Left colon (tissue), 2 donors: ENCODE results near the gene MYH7. TPM values are rescaled to one million over a fixed set of nuclear protein-coding genes. Genes with fewer than 3 reads are reported as not detected.
"Not testable (repeated sequence)": the region's sequence is repeated elsewhere in the genome, so short reads cannot be mapped to it uniquely, and the experiment has no call there.

Source experiments
- ATAC-seq: fragments of 200-7000 bp; cut with Tn5 transposase; one replicate; pipeline ENCODE4 v1.9.1; 2020; ENCODE audit warnings: mild to moderate bottlenecking, moderate library complexity
- DNase-seq, 2 donors: peaks; one replicate each; pipeline ENCODE4 v3.0.0-alpha.2; 2020
- intact Hi-C, 2 donors: fragments of 100-400 bp; cut with DNase I in 1 of 2; cut with micrococcal nuclease in 1 of 2; formaldehyde crosslinking; loops; one replicate each; pipeline versions ENCODE4 v1.11.2 to v1.14.0; 2022; cut with DNase I, micrococcal nuclease
- total RNA-seq, 2 donors: library from RNA; stranded (reverse); fragmentation: NEBNext Ultra II Directional; extraction: Animal tissue kit (Norgen Biotek cat#: 25700); gene quantifications; one replicate each; pipeline ENCODE4 v1.2.1, GENCODE V29; 2021
- donor health status: DM: no; HTN: no; CAD: no.
- donor health status: DM: yes; HTN: yes; CAD: no.

MYH7 gene
- total RNA-seq, 2 donors from 2014 or later = not detected

DNA sequence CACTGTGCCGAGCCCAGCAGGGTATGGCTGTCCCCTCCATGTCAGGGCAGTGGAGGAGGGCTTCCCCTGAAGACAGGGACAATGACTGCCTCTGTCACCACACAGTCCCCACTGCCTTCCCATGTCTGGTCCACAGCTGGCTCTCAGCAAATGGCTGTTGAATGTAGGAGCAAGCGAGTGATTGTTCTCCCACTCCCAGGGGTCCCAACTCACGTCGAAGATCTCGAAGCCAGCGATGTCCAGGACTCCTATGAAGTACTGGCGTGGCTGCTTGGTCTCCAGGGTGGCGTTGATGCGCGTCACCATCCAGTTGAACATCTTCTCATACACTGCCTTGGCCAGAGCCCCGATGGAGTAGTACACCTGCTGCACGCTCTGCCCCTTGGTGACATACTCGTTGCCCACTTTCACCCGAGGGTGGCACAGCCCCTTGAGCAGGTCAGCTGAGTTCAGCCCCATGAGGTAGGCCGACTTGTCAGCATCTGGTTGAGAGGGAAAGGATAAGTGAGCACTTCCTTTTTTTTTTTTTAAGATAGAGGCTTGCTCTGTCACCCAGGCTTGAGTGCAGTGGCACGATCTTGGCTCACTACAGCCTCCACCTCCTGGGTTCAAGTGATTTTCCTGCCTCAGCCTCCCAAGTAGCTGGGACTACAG, 34.8 kb downstream of the MYH7 start:
- DNase-seq, intact Hi-C loops, ATAC-seq: not testable (repeated sequence)

- intact Hi-C loops = no loop called here
- ATAC-seq = no peak
- DNase-seq = no peak
Measured at GRCh38 chr14:23399591-23399990, 35.9 kb downstream of the MYH7 start.

- ATAC-seq (no peak), DNase-seq (no peak)
- intact Hi-C loops = no loop called here
Measured at GRCh38 chr14:23399136-23399535, 36.3 kb downstream of the MYH7 start.

- DNase-seq = no peak
- no peak for ATAC-seq
- intact Hi-C loops = no loop called here
Measured at GRCh38 chr14:23398348-23398747, 37.1 kb downstream of the MYH7 start.

DNA sequence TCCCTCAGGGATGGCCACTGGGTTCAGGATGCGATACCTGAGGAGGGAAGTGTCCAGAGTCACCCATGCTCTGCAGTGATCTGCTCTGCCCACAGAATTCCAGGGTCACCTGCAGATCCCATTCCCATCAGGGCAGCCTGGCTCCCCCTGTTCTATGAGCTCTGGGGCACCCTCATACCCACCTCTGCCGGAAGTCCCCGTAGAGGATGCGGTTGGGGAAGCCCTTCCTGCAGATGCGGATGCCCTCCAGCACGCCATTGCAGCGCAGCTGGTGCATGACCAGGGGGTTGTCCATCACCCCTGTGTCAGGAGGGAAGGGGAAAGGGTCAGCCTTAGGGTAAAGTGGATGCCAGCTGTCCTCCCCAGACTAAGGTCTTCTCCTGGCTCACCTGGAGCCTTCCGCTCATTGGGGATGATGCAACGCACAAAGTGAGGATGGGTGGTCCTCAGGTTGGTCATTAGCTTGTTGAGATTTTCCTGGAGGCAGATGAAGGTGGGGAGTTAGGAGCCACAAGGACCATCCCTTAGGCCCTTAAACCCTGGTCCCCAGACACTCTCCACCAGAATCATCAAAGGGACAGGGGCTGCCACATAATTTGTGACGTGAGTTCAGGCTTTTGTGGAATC, 38.6 kb downstream of the MYH7 start:
- DNase-seq (no peak), ATAC-seq (no peak)
- intact Hi-C loops = no loop called here

DNA sequence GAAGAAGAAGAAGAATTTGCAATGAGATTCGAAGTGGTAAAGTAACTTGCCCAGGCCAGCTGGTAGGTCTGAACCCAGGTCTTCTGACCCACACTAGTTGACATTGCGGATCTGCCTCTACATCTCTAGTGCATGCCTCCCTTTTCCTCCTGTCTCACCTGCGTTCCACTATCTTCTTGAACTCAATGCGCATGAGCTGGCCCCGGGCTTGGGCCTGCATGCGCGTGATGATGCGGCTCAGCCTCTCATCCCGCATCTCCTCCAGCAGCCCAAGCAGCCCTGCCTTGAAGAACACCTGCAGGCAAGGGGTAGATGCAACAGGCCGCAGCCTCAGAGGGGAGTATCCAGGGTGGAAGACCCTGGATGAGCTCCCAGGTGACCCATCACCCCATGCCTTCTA, 39.3 kb downstream of the MYH7 start:
- ATAC-seq = no peak
- intact Hi-C loops = no loop called here

DNA sequence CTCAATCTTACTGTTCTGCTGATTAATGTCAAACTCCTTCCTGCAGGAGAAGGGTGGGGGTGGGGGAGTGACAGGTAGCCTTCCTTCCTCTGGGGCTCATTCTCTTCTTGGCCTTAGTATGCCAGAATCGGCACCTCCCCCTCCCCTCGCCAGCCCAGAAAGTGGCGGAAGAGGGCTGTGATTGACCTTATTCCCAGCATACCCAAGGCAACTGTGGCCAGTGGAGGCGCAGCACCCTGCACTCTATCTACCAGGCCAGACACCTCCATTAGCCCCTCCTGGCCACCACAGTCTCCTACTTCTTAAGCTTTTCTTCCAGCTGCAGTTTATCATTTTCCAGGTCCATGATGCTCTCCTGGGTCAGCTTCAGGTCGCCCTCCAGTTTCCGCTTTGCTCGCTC, 42.8 kb downstream of the MYH7 start:
- no peak for DNase-seq
- no peak for ATAC-seq
- intact Hi-C loops = no loop called here

More for the DNA sequence above, 39.3 kb downstream of the MYH7 start:
- DNase-seq = no peak

DNA sequence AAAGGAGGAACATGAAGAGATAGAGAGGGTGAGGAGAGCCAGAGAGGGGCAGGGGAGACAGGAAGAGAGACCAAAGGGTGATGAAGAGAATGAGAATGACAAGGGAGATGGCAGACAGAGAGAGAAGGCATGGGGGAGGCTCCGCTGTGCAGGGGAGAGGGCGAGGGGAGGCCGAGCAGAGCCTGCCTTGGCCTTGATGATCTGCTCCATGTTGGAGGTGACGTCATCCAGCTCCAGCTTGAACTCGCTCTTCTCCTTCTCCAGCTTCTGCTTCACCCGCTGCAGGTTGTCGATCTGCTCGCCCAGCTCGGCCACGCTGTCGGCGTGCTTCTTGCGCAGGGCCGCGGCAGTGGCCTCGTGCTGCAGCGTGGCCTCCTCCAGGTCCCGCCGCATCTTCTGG, 45.6 kb downstream of the MYH7 start:
- ATAC-seq, DNase-seq: not testable (repeated sequence)
- intact Hi-C loops = loop anchor here in 1 of 2 donors (10.0 kb wide), 1 partner anchor 125 kb away; no protein-coding TSS in a partner anchor

GRCh38 chr14:23389396-23389795, 46.1 kb downstream of the MYH7 start:
- intact Hi-C loops = loop anchor here in 1 of 2 donors (10.0 kb wide), 1 partner anchor 125 kb away; no protein-coding TSS in a partner anchor
- no peak for DNase-seq
- ATAC-seq = no peak

- ATAC-seq = no peak
- intact Hi-C loops = loop anchor here in 1 of 2 donors (10.0 kb wide), 1 partner anchor 124 kb away; no protein-coding TSS in a partner anchor
- no peak for DNase-seq
Measured at GRCh38 chr14:23388996-23389395, 46.5 kb downstream of the MYH7 start.

GRCh38 chr14:23387916-23388882, 47.3 kb downstream of the MYH7 start:
- ATAC-seq (no peak), DNase-seq (no peak)
- intact Hi-C loops = loop anchor here in 1 of 2 donors (10.0 kb wide), 1 partner anchor 123 kb away; no protein-coding TSS in a partner anchor

DNA sequence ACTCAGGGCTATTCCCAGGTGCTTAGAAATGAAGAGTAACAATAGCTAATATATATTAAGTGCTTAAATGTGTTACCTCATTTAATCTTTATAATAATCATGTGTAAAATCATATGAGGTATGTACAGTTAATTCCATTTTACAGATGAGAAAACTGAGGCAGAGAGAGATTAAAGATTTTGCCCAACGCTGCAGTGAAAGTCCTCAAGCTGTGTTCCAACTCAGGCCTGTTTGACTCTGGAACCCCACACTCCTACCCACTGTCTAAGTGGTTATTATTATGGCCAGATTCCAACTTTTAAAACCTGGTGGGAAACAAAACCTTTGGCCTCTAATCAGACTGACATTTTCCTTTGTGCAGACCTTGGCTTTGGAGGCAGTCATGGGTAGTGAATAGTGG, 48.5 kb downstream of the MYH7 start:
- no peak for DNase-seq
- intact Hi-C loops = loop anchor here in 1 of 2 donors (10.0 kb wide), 1 partner anchor 122 kb away; no protein-coding TSS in a partner anchor
- no peak for ATAC-seq

GRCh38 chr14:23386266-23386657, 49.2 kb downstream of the MYH7 start:
- intact Hi-C loops = loop anchor here in 1 of 2 donors (10.0 kb wide), 1 partner anchor 121 kb away; no protein-coding TSS in a partner anchor
- ATAC-seq, DNase-seq: not testable (repeated sequence)

GRCh38 chr14:23385642-23386265, 49.7 kb downstream of the MYH7 start:
- intact Hi-C loops = loop anchor here in 1 of 2 donors (10.0 kb wide), 1 partner anchor 121 kb away; no protein-coding TSS in a partner anchor
- no peak for ATAC-seq
- no peak for DNase-seq

DNA sequence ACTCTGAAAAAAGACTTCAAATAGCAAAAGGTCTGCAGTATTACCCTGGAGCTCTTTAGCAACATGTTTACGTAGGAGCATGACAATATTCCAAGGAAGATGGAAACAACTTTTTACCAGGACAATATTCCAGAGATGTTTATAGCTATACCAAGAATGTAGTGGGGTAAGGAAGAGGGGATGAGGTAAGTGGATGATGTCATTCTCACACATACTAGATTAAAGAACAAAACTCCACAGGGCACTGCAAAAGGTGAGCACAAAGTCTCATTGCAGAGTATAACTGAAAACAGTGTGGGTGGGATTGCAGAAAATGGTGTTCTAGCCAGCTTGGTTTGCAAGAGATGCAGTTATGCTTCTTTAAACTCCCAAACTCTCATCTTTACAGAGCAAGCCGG, 50.2 kb downstream of the MYH7 start:
- ATAC-seq (no peak), DNase-seq (no peak)
- intact Hi-C loops = loop anchor here in 1 of 2 donors (10.0 kb wide), 1 partner anchor 120 kb away; no protein-coding TSS in a partner anchor

GRCh38 chr14:23384364-23385080, 50.9 kb downstream of the MYH7 start:
- ATAC-seq (no peak), DNase-seq (no peak)
- intact Hi-C loops = loop anchor here in 1 of 2 donors (10.0 kb wide), 1 partner anchor 120 kb away; no protein-coding TSS in a partner anchor

- no peak for DNase-seq
- intact Hi-C loops = loop anchor here in 1 of 2 donors (10.0 kb wide), 1 partner anchor 118 kb away; no protein-coding TSS in a partner anchor
- ATAC-seq = no peak
Measured at GRCh38 chr14:23382731-23383440, 52.6 kb downstream of the MYH7 start.
